Right lobe of liver (tissue), 6 donors: ENCODE data around the gene NR2F1-AS1. TPM values are rescaled to one million over a fixed set of nuclear protein-coding genes. Genes with fewer than 3 reads are reported as not detected.

Experiments used
- ATAC-seq, 4 donors: fragments of 200-7000 bp; cut with Tn5 transposase; one replicate each; pipeline ENCODE4 v1.9.1; 2020; ENCODE audit warnings: mild to moderate bottlenecking in 4 of 4, moderate library complexity in 4 of 4
- DNase-seq, 3 donors: peaks; one replicate each; pipeline ENCODE4 v3.0.0-alpha.2; 2020
- H3K27ac ChIP-seq, 3 donors: fragments of 200-600 bp; one replicate each; pipeline ENCODE4 v1.8.0; 2022
- H3K27me3 ChIP-seq, 2 donors: fragments of 200-600 bp; one replicate each; pipeline ENCODE4 v1.8.0; 2022
- H3K36me3 ChIP-seq, 4 donors: fragments of 200-600 bp; sonication (generic) in 1 of 4; one replicate each; pipeline versions ENCODE4 v1.5.1 to v1.8.0; 2017 to 2022; ENCODE audit warnings: control low read depth in 1 of 4
- H3K4me1 ChIP-seq, 4 donors: fragments of 200-600 bp; sonication (generic) in 1 of 4; one replicate each; pipeline versions ENCODE4 v1.5.1 to v1.8.0; 2017 to 2022; ENCODE audit warnings: control low read depth in 1 of 4
- H3K4me3 ChIP-seq, 3 donors: fragments of 200-600 bp; one replicate each; pipeline ENCODE4 v1.8.0; 2022
- H3K9me3 ChIP-seq, 4 donors: fragments of 200-600 bp; sonication (generic) in 1 of 4; one replicate each; pipeline versions ENCODE4 v1.5.1 to v1.8.0; 2017 to 2022; ENCODE audit warnings: control low read depth in 1 of 4
- CTCF ChIP-seq, 4 donors: fragments of 200-600 bp in 3 of 4; fragments of 450-650 bp in 1 of 4; IDR thresholded peaks; one replicate each; pipeline versions ENCODE4 v1.5.1 to v1.8.0; 2016 to 2022; ENCODE audit warnings: antibody characterized with exemption in 4 of 4, mild to moderate bottlenecking in 2 of 4
- POLR2A ChIP-seq: fragments of 450-650 bp; IDR thresholded peaks from one replicate; pipeline ENCODE4 v1.6.1; 2017; ENCODE audit warnings: antibody characterized with exemption, mild to moderate bottlenecking
- WGBS: methylation state at CpG from one replicate; pipeline ENCODE4 v1.1.6; 2018; ENCODE audit warnings: low coverage, low lambda C conversion rate; ENCODE audit not compliant: insufficient coverage; ENCODE audit errors: missing lambda C conversion rate; 5-methylcytosine and 5-hydroxymethylcytosine counted together
- intact Hi-C, 2 donors: fragments of 100-400 bp; cut with DNase I; formaldehyde crosslinking; loops; one replicate each; pipeline versions ENCODE4 v1.11.2 to v1.14.1; 2022
- total RNA-seq, 6 experiments: library from RNA; depleted of rRNA in 2 of 6; stranded (reverse); fragments of >200 nt in 2 of 6; fragmentation: NEBNext Ultra II Directional in 3 of 6; extraction: Animal tissue kit (Norgen Biotek cat#: 25700) in 3 of 6; gene quantifications; one replicate each; pipeline versions ENCODE4 v1.1.0 to v1.2.4, GENCODE V29; 2016 to 2023
- donor health status: DM: no; HTN: yes; CAD: no.
- donor health status: DM: no; HTN: no; CAD: no.
- donor health status: DM: no; HTN: no; CAD: no.
- donor health status: DM: no; HTN: yes; CAD: no.
- donor health status: DM: no; HTN: yes; CAD: no.

Gene NR2F1-AS1
- total RNA-seq, 6 experiments from 2014 or later, result 1.2 to 3.8 (median 2.3) TPM

GRCh38 chr5:93406971-93407401 lies 174.0 kb downstream of the NR2F1-AS1 start:
- Histone ChIP-seq H3K27me3 (no peaks in the 10 kb centered on the region), H3K27ac (no peak overlapping the region), H3K4me3 (no peak overlapping the region), H3K36me3 (no peaks in the 10 kb centered on the region), H3K9me3 (no peaks in the 10 kb centered on the region), H3K4me1 (no peaks in the 10 kb centered on the region)
- ATAC-seq (no peak), DNase-seq (no peak)
- TF ChIP-seq POLR2A (no peak), CTCF (IDR thresholded peaks at IDR 0.05) (no peak)
- intact Hi-C loops, result no loop called here
- WGBS, result 62% methylated on average over 5 of the region's 5 CpGs

GRCh38 chr5:93404246-93404645 lies 176.8 kb downstream of the NR2F1-AS1 start:
- Histone ChIP-seq H3K27ac (no peak overlapping the region), H3K4me3 (no peak overlapping the region), H3K36me3 (no peaks in the 10 kb centered on the region), H3K4me1 (no peaks in the 10 kb centered on the region), H3K27me3 (no peaks in the 10 kb centered on the region), H3K9me3 (no peaks in the 10 kb centered on the region)
- ATAC-seq (no peak), DNase-seq (no peak)
- intact Hi-C loops, result no loop called here
- TF ChIP-seq POLR2A, result no peak
- TF ChIP-seq CTCF (IDR thresholded peaks at IDR 0.05), result no peak
- 43% methylated on average over 1 of the region's 1 CpG for WGBS

DNA sequence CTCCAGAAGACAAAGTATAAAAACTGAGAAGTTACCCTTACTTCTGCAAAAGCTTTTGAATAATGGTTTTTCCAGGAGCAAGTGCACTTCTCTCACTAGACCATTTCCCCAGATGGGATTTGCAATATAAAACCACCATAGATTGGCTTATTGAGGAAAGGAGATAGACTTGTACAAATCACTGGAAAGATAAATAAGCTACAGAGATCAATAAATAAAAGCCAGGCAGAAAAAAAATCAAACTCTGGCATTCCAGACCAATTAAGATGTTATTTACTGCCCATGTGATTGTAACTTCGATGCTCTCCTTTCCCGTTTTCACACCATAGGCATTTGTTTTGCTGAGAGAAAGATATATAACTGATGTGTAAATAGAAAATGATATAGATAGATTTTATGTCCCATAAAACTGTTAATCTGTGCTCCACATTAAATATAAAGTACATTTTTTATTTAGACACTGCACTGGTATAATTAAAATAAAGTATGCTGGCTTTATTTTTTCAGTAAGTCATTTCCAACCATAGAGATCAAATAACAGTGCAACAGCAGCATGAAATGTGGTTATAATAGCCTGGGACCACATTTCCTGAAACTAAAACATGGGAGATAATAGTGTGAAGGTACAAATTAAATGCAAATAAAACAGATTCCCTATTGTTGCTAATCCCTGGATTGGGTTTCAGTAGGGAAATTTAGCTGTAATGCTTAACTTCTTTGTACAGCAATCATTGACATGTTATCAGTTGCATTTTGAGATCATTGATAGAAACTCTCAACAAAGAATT lies 177.7 kb downstream of the NR2F1-AS1 start:
- no peak overlapping the region for H3K27ac ChIP-seq
- no peaks in the 10 kb centered on the region for H3K36me3 ChIP-seq
- no peaks in the 10 kb centered on the region for H3K4me1 ChIP-seq
- intact Hi-C loops, result no loop called here
- no peaks in the 10 kb centered on the region for H3K27me3 ChIP-seq
- ATAC-seq (no peak), DNase-seq (no peak)
- WGBS, result 81% methylated on average over 2 of the region's 2 CpGs
- H3K9me3 ChIP-seq, result no peaks in the 10 kb centered on the region
- H3K4me3 ChIP-seq, result no peak overlapping the region
- no peak for TF ChIP-seq POLR2A
- TF ChIP-seq CTCF (IDR thresholded peaks at IDR 0.05), result no peak

DNA sequence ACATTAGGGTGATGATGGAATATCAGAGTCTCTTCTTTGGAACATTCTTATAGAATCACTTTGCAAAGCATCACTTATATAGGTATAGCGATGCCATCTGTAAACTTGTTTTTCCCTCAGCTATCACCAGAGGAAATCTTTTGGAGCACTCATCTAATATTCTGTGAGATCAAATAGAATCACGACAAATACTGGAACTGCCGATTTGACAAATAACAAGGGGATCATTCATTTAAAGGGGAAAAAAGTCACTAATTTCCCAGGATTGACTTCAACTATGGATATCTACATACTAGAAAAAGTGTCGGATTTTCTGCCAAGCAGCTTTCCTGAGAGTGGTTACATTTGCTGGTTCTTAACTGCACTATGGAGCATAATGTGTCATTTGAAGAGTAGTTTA lies 178.6 kb downstream of the NR2F1-AS1 start:
- H3K27ac ChIP-seq, result no peak overlapping the region
- no peaks in the 10 kb centered on the region for H3K36me3 ChIP-seq
- no peak overlapping the region for H3K4me3 ChIP-seq
- no peaks in the 10 kb centered on the region for H3K4me1 ChIP-seq
- ATAC-seq (no peak), DNase-seq (no peak)
- H3K27me3 ChIP-seq, result no peaks in the 10 kb centered on the region
- TF ChIP-seq POLR2A (no peak), CTCF (IDR thresholded peaks at IDR 0.05) (no peak)
- intact Hi-C loops, result no loop called here
- no peaks in the 10 kb centered on the region for H3K9me3 ChIP-seq
- 71% methylated on average over 4 of the region's 4 CpGs for WGBS
